ENCODE measurements around the gene RNF166. TPM values are rescaled to one million over a fixed set of nuclear protein-coding genes. Genes with fewer than 3 reads are reported as not detected.

RNF166 gene
- total RNA-seq, 1 donor from 2014 or later = 14.2 TPM

DNA sequence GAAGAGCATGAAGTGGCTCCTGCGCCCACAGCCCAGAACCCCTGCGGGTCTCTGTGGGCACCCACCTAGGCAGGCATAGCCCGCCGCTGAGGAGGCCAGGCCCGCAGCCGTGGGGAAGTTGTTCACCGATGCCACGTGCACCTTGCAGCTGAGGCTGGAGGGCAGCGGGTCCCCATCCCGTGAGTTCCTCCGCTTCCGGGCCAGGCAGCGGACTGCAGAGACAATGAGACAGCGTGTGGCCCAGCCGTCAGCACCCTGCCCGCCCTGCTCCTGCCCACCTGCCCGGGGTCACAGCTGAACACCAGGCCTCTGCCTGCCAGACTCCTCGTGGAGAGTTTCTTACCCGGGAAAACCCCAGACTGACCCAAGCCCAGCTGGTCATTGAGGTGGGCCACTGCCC is 48.8 kb downstream of the RNF166 start:
- intact Hi-C loops (cut with micrococcal nuclease) = no loop called here
- no peaks in the 10 kb centered on the region for H3K27me3 ChIP-seq (ENCODE audit: low read depth)
- peaks cover 36% of the 10 kb centered on the region for H3K36me3 ChIP-seq
- DNase-seq = no peak
- peaks cover 11% of the 10 kb centered on the region for H3K4me1 ChIP-seq
- H3K27ac ChIP-seq (replicated peaks) = no peak overlapping the region
- no peaks in the 10 kb centered on the region for H3K9me3 ChIP-seq (replicated peaks)
- H3K4me3 ChIP-seq = no peak overlapping the region
- TF ChIP-seq, protein P1, sequence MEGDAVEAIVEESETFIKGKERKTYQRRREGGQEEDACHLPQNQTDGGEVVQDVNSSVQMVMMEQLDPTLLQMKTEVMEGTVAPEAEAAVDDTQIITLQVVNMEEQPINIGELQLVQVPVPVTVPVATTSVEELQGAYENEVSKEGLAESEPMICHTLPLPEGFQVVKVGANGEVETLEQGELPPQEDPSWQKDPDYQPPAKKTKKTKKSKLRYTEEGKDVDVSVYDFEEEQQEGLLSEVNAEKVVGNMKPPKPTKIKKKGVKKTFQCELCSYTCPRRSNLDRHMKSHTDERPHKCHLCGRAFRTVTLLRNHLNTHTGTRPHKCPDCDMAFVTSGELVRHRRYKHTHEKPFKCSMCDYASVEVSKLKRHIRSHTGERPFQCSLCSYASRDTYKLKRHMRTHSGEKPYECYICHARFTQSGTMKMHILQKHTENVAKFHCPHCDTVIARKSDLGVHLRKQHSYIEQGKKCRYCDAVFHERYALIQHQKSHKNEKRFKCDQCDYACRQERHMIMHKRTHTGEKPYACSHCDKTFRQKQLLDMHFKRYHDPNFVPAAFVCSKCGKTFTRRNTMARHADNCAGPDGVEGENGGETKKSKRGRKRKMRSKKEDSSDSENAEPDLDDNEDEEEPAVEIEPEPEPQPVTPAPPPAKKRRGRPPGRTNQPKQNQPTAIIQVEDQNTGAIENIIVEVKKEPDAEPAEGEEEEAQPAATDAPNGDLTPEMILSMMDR (IDR thresholded peaks at IDR 0.05; ENCODE audit: borderline replicate concordance) = no peak

- Histone ChIP-seq H3K27ac (replicated peaks) (no peak overlapping the region), H3K4me1 (peaks cover 7% of the 10 kb centered on the region), H3K4me3 (no peak overlapping the region), H3K36me3 (peaks cover 36% of the 10 kb centered on the region), H3K9me3 (replicated peaks) (no peaks in the 10 kb centered on the region), H3K27me3 (ENCODE audit: low read depth) (no peaks in the 10 kb centered on the region)
- no peak for DNase-seq
- TF ChIP-seq, protein P1 (IDR thresholded peaks at IDR 0.05; ENCODE audit: borderline replicate concordance) = no peak
- intact Hi-C loops (cut with micrococcal nuclease) = no loop called here
These were observed 49.8 kb downstream of the RNF166 start for GRCh38 chr16:88656291-88656980.

- no peak for DNase-seq
- H3K9me3 ChIP-seq (replicated peaks) = no peaks in the 10 kb centered on the region
- no peak overlapping the region for H3K4me3 ChIP-seq
- peaks cover 12% of the 10 kb centered on the region for H3K4me1 ChIP-seq
- intact Hi-C loops (cut with micrococcal nuclease) = no loop called here
- peaks cover 36% of the 10 kb centered on the region for H3K36me3 ChIP-seq
- H3K27me3 ChIP-seq (ENCODE audit: low read depth) = no peaks in the 10 kb centered on the region
- H3K27ac ChIP-seq (replicated peaks) = no peak overlapping the region
- TF ChIP-seq, protein P1 (IDR thresholded peaks at IDR 0.05; ENCODE audit: borderline replicate concordance) = no peak
These were observed 50.4 kb downstream of the RNF166 start for GRCh38 chr16:88655733-88656281.

GRCh38 chr16:88655053-88655732 is 51.0 kb downstream of the RNF166 start:
- Histone ChIP-seq H3K27me3 (ENCODE audit: low read depth) (no peaks in the 10 kb centered on the region), H3K4me3 (no peak overlapping the region), H3K36me3 (peaks cover 36% of the 10 kb centered on the region), H3K4me1 (peaks cover 18% of the 10 kb centered on the region), H3K27ac (replicated peaks) (no peak overlapping the region), H3K9me3 (replicated peaks) (no peaks in the 10 kb centered on the region)
- DNase-seq = no peak
- intact Hi-C loops (cut with micrococcal nuclease) = no loop called here
- TF ChIP-seq, protein P1 (IDR thresholded peaks at IDR 0.05; ENCODE audit: borderline replicate concordance) = no peak

GRCh38 chr16:88654363-88655052 is 51.7 kb downstream of the RNF166 start:
- Histone ChIP-seq H3K4me1 (peaks cover 25% of the 10 kb centered on the region), H3K27ac (replicated peaks) (no peak overlapping the region), H3K4me3 (no peak overlapping the region), H3K9me3 (replicated peaks) (no peaks in the 10 kb centered on the region), H3K27me3 (ENCODE audit: low read depth) (no peaks in the 10 kb centered on the region), H3K36me3 (peaks cover 36% of the 10 kb centered on the region)
- DNase-seq = no peak
- TF ChIP-seq, protein P1 (IDR thresholded peaks at IDR 0.05; ENCODE audit: borderline replicate concordance) = no peak
- intact Hi-C loops (cut with micrococcal nuclease) = no loop called here

All from left ventricle myocardium inferior (tissue), 1 donor.